SKM-1 treated with dmso at 0.1 percent for 144 hours (cell line): ENCODE results near the gene ADCYAP1R1.

Source experiments
- DNase-seq: peaks from one replicate; lab custom pipeline; 2025; ENCODE audit not compliant: unreplicated experiment; lab: John Stamatoyannopoulos, UW

The ADCYAP1R1 gene

GRCh38 chr7:31082447-31082846 lies 30.3 kb downstream of the ADCYAP1R1 start:
- no peak for DNase-seq

GRCh38 chr7:31083210-31083786 lies 31.2 kb downstream of the ADCYAP1R1 start:
- DNase-seq = no peak

GRCh38 chr7:31084226-31084625 lies 32.1 kb downstream of the ADCYAP1R1 start:
- DNase-seq = no peak

DNA sequence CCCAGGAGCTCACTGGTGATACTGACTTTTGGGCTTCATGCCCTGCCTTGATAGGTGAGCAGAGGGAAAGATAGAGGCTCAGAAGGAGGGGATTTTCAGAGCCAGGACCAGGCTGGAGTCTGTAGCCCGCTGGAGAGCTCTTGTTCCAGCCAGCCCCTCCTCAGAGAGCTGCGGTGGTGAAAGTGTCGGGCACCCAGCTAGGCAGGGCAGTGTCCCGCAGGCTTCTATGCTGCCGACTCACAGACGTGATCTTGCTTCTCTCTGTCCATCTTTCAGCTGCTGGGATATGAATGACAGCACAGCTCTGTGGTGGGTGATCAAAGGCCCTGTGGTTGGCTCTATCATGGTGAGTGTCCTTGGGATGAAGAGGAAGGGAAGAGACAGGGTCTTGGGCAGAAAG lies 35.2 kb downstream of the ADCYAP1R1 start:
- no peak for DNase-seq

DNA sequence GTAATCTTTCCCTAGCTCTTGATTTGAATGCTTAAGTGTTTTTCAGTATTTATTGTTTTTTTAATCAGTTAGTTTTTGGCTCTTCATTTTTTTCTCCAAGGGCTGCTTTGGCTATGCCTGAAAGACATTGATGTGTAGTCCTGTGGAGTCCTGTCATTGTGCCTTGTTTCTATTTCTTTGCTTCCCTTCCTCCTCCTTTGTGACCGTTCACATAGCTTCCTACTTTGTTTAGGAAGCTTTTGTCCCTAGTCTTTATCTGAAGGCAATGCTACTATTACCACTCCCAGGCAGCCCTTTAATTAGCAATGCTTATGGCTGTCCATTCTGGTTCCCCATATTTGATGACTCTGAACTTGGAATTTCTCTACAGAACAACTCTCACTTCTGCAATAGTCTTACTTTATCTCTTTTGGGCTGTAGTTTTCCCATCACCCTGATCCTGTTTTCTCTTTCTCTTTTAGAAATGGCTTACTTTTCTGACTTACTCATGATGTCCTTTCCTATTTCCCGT lies 39.9 kb downstream of the ADCYAP1R1 start:
- DNase-seq = no peak

- no peak for DNase-seq
These were observed 40.5 kb downstream of the ADCYAP1R1 start for GRCh38 chr7:31092606-31093005.

DNA sequence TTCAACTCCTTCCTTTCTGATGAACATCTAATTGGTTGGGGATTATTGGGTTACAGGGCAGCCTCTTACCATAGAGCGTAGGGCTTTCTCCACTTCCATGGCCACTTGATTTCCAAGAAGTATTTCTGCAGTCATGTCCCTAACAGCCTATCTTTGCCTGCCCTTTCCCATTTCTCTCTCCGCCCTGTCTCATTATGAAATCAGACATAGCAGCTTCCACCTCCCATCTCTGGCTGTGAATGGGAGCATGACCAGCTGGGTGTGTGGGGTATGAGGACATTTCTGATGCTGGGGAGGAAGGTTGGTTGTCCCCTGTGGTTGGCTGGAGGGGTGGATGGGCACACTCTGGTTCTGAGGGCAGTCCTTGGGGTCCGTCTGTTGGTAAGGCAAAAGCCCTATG lies 41.2 kb downstream of the ADCYAP1R1 start:
- no peak for DNase-seq

- DNase-seq = no peak
These were observed 42.2 kb downstream of the ADCYAP1R1 start for GRCh38 chr7:31094271-31094670.

DNA sequence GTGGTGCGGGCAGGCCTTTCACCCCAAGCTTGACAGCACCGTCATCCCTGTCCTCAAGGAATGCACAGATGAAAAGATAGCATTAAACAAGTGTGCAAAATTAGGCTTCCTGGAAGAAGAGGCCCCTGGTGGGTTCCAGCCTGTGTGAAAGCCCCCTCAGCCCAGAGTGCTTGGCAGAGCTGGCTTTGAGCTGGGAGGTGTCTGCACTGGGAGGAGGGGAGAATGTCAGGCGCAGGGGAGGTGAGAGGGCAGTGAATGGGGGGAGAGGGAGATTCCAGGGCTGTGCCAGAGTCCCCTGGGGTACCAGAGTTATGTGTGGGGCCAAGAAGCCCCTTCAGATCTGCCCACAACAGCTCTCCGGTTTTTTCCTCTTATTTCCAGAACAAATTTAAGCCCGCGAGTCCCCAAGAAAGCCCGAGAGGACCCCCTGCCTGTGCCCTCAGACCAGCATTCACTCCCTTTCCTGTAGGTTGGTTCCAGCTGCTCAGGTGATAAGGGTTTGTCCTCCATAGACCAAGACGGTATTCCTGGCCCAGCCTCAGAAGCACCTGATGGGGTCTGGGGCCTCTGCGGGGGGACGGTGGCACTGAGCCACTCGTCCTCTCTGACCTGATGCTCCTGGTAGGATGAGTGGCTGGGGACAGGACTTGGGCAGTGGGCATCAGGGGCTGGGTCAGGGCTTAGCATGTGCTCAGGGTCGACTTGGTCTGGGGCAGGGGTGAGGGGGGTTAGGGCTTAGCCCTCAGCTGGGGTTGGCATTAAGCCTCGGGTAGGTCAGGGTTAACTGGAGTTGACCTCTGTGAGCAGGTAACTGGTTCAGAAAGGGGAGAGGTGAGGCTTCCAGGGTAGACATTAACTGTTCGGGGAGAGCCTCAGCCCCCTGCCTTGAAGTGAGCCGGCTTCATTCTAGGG lies 43.4 kb downstream of the ADCYAP1R1 start:
- no peak for DNase-seq

DNA sequence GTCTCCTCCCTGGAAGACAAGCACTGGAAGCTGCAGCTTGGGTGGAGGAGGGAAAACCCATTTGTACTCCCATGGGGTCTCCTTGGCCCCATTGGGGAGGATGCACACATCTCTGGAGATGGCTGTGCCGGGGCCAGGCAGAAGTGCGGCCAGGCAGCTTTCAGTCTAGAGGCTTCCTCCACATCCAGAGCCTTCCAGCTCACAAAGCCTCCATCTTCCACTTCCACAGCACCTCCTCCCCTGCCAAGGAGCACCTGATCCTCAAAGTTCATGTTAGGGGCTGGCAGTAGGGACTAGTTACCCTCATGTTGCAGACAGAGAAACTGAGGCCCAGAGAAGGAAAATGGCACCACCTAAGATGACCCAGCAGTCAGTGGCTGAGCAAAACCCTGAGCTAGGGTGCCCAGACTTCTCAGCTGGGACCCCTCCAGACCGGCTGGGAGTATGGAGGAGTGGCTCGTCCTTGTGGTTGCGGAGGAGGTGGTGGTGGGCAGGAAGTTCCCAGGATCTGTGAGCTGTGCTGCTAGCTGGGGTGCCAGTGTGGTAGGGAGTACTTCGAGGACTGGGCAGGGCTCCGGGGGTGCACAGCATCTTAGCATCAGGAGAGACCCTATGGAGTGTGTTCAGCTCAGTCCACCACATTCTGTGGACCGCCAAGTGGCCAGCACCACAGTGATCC lies 44.2 kb downstream of the ADCYAP1R1 start:
- no peak for DNase-seq

GRCh38 chr7:31096877-31097258 lies 44.8 kb downstream of the ADCYAP1R1 start:
- DNase-seq = no peak

- no peak for DNase-seq
These were observed 46.7 kb downstream of the ADCYAP1R1 start for GRCh38 chr7:31098642-31099360.

- DNase-seq = no peak
These were observed 47.6 kb downstream of the ADCYAP1R1 start for GRCh38 chr7:31099451-31100444.

DNA sequence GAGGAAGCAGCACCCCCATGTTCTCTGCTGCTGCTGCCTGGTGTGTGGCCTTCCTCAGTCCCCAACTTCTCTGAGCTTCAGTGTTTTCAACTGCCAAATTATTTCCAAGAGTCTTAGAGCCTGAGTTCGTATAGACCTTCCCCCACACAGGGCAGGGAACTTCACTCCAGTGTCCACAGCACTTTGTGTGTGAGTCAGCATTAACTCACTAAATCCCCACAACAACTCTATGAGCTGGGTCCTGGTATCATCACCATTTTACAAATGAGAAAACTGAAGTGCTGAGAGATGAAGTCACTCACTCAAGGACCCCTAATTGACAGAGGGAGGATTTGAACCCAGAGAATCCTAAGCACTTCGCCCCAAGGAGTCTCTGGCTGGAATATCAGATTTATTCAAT lies 48.3 kb downstream of the ADCYAP1R1 start:
- no peak for DNase-seq

DNA sequence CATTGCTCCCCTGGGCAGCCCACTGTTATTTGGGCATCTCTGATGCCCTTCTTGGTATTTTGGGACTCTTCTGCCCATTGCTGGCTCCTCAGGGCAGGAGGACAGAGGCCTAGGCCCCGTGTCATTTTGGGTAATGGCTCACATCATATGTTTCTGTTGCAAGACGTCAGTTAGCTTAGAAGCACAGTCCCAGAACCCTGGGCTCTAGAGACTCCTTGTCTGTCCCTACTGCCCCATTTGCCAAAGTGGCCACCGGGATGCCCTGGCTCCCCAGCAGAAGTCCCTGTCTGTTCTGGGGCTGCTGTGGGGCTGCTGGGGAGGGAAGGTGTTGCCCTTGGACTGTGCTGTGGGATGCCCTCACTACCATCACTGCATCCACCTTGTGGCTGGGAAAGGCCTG lies 48.8 kb downstream of the ADCYAP1R1 start:
- no peak for DNase-seq

- no peak for DNase-seq
These were observed 49.4 kb downstream of the ADCYAP1R1 start for GRCh38 chr7:31101544-31101943.

DNA sequence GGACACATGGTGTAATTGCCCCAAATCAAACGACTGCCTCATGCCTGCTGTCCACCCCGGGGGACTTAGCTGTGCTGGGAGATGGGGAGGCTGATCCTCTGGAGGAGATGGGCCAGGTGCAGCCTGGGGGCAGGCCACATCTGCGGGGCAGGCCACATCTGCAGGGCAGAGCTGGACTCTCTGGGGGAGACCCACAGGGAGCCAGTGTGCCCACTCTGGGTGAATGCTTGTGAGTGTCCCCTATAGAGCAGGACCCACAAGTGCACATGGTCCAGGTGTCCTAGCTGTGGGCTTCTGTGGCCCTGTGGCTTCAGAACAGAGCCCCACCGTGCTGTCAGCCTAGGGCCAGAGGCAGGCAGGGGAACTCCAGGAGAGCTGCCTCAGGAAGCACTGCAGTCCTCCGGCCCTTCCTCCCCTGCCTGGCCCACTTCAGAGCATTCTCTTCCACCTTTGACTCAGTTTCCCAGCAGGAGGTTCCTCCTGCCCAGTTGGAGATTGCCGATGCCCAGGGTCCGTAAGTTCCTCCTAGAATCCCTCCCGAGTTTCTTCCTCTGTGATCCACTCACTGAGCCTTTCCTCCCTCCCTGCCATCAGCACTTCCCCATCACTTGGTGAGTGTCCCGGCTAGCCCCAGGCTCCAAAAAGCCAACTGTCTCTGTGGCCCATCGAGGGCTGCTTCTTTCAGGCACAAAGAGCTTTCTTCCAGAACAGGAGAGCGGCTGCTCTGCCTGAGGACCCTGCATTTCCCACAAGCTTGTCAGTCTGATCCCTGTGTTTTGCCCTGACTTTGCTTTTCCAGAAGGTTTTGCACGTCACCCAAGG lies 50.3 kb downstream of the ADCYAP1R1 start:
- DNase-seq = no peak

DNA sequence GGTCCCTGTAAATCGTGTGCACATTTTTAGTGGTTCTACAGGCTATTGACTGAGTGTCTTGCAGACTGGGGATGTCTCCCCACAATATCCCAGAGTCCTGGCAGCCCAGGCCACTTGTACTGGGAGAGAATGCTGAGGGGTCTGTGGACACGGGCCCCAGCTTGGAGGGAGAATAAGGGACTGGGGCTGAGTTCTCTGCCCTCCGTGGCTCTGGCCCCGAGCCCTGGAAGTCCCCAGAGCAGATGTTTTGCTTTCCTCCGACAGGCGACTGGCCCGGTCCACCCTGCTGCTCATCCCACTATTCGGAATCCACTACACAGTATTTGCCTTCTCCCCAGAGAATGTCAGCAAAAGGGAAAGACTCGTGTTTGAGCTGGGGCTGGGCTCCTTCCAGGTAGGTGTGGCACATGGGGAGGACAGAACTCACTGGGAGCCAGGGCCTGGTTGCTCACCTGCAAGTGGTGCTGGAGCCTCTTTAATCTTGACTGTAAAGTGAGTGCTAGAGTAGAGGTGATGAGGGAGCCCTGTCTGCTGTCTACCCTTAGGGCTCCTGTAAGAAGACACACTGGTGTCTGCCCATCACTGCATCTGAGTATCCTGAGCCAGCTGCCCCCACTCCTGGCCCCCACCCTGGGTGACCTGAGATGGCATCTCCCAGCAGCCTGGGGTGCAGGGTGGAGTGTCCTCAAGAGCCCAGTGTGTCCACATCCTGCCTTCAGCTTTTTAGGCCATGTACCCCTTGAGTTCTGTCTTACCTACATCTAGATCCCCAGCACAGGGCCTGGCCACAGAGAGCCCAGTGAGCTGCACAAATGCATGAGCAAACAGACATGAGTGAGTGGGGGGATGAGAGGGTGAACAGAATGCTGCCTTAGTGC lies 51.1 kb downstream of the ADCYAP1R1 start:
- no peak for DNase-seq
